Measurements from ENCODE around the gene CLDN18.

DNA sequence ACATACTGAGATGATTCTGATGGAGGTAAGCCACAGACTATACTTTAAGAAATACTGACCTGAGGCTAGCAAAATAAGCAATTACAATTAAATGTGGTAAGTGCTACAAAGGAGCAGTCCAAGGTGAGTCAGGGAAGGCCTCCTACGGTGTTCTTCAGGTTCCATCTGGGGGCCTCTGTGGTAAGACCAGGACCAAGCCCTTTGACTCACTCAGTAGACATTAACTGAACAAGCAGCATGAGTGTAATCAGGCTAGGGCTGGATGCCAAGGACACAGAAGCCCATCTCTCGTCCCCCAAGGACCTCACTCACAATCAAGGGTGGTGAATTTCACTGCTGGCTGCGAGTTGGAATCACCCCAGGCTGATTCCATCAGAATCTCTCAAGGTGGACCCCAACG is 68.1 kb downstream of the CLDN18 start:
- TF ChIP-seq SIN3A (IDR thresholded peaks at IDR 0.05; ENCODE audit: borderline replicate concordance, insufficient read depth, low read length), result no peak
- TF ChIP-seq, protein P1, sequence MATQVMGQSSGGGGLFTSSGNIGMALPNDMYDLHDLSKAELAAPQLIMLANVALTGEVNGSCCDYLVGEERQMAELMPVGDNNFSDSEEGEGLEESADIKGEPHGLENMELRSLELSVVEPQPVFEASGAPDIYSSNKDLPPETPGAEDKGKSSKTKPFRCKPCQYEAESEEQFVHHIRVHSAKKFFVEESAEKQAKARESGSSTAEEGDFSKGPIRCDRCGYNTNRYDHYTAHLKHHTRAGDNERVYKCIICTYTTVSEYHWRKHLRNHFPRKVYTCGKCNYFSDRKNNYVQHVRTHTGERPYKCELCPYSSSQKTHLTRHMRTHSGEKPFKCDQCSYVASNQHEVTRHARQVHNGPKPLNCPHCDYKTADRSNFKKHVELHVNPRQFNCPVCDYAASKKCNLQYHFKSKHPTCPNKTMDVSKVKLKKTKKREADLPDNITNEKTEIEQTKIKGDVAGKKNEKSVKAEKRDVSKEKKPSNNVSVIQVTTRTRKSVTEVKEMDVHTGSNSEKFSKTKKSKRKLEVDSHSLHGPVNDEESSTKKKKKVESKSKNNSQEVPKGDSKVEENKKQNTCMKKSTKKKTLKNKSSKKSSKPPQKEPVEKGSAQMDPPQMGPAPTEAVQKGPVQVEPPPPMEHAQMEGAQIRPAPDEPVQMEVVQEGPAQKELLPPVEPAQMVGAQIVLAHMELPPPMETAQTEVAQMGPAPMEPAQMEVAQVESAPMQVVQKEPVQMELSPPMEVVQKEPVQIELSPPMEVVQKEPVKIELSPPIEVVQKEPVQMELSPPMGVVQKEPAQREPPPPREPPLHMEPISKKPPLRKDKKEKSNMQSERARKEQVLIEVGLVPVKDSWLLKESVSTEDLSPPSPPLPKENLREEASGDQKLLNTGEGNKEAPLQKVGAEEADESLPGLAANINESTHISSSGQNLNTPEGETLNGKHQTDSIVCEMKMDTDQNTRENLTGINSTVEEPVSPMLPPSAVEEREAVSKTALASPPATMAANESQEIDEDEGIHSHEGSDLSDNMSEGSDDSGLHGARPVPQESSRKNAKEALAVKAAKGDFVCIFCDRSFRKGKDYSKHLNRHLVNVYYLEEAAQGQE (IDR thresholded peaks at IDR 0.05; ENCODE audit: insufficient read depth in 1 of 2, low read depth in 2 of 2, low read length in 2 of 2), result no peak
